ENCODE results near the gene MMP2. TPM values are rescaled to one million over a fixed set of nuclear protein-coding genes. Genes with fewer than 3 reads are reported as not detected.

Gene MMP2
- total RNA-seq, 1 experiment from 2014 or later, result 1.5 TPM

- H3K27ac ChIP-seq (ENCODE audit: low read depth, low read length), result no peak overlapping the region
- H3K9ac ChIP-seq (ENCODE audit: low read length), result no peak overlapping the region
- ChIA-PET CTCF (no interaction called here), RAD21 (ENCODE audit: low non-redundant PET in 1 of 2, low total read pairs in 2 of 2, uncharacterized antibody in 2 of 2, unreplicated experiment in 2 of 2) (no interaction called here), POLR2A (no interaction called here)
- no peaks in the 10 kb centered on the region for H3K9me3 ChIP-seq (ENCODE audit: control insufficient read depth in 1 of 2, insufficient read depth in 1 of 2, low read depth in 1 of 2, low read length in 2 of 2)
- no peaks in the 10 kb centered on the region for H3K27me3 ChIP-seq (ENCODE audit: insufficient read depth, low read length)
- H3K4me2 ChIP-seq (ENCODE audit: low read length), result no peak overlapping the region
- H2AFZ ChIP-seq (ENCODE audit: low read depth, low read length, poor library complexity, severe bottlenecking), result no peak overlapping the region
- no TSS peak for BruUV-seq (replicated peaks)
- no peak overlapping the region for H3K4me3 ChIP-seq (replicated peaks in 1 of 2; ENCODE audit: low read depth in 1 of 2, low read length in 2 of 2)
- H3K9me2 ChIP-seq (ENCODE audit: insufficient read depth), result no peaks in the 10 kb centered on the region
- no peaks in the 10 kb centered on the region for H3K36me3 ChIP-seq (ENCODE audit: control insufficient read depth in 1 of 2, insufficient read depth in 2 of 2, low read length in 2 of 2)
- DNase-seq (ENCODE audit: low read depth, low spot score) (no peak), ATAC-seq (no peak)
- no peaks in the 10 kb centered on the region for H3K4me1 ChIP-seq (ENCODE audit: control insufficient read depth in 1 of 2, insufficient read depth in 2 of 2, low read length in 2 of 2)
- TF ChIP-seq EZH2phosphoT487 (IDR thresholded peaks at IDR 0.05; ENCODE audit: borderline replicate concordance) (no peak), EZH2 (IDR thresholded peaks at IDR 0.05) (no peak), REST (IDR thresholded peaks at IDR 0.05; ENCODE audit: low read depth) (no peak), POLR2AphosphoS5 (IDR thresholded peaks at IDR 0.05; ENCODE audit: low read depth, low read length) (no peak), YY1 (IDR thresholded peaks at IDR 0.05; ENCODE audit: extremely low read depth, insufficient replicate concordance, low read depth, low read length) (no peak), FOSL1 (IDR thresholded peaks at IDR 0.05; ENCODE audit: low read depth) (no peak), ZFX (IDR thresholded peaks at IDR 0.05) (no peak)
- TF ChIP-seq, protein P1, sequence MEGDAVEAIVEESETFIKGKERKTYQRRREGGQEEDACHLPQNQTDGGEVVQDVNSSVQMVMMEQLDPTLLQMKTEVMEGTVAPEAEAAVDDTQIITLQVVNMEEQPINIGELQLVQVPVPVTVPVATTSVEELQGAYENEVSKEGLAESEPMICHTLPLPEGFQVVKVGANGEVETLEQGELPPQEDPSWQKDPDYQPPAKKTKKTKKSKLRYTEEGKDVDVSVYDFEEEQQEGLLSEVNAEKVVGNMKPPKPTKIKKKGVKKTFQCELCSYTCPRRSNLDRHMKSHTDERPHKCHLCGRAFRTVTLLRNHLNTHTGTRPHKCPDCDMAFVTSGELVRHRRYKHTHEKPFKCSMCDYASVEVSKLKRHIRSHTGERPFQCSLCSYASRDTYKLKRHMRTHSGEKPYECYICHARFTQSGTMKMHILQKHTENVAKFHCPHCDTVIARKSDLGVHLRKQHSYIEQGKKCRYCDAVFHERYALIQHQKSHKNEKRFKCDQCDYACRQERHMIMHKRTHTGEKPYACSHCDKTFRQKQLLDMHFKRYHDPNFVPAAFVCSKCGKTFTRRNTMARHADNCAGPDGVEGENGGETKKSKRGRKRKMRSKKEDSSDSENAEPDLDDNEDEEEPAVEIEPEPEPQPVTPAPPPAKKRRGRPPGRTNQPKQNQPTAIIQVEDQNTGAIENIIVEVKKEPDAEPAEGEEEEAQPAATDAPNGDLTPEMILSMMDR (IDR thresholded peaks at IDR 0.05 in 2 of 3, conservative IDR thresholded peaks at IDR 0.05 in 1 of 3; ENCODE audit: borderline replicate concordance in 1 of 3, insufficient read depth in 1 of 3, low read depth in 2 of 3, low read length in 2 of 3), result no peak
- TF ChIP-seq, protein P2, sequence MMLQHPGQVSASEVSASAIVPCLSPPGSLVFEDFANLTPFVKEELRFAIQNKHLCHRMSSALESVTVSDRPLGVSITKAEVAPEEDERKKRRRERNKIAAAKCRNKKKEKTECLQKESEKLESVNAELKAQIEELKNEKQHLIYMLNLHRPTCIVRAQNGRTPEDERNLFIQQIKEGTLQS (IDR thresholded peaks at IDR 0.05), result no peak
- H4K20me1 ChIP-seq (ENCODE audit: insufficient read depth), result no peaks in the 10 kb centered on the region
- no peaks in the 10 kb centered on the region for H3K79me2 ChIP-seq (ENCODE audit: insufficient read depth, low read length)
- intact Hi-C loops (cut with micrococcal nuclease), result no loop called here
These were observed 73.6 kb downstream of the MMP2 start for GRCh38 chr16:55552621-55553020.
